HG02943 (cell line): ENCODE data around the gene CAPN15.

ENCODE experiments used
- ATAC-seq: cut with Tn5 transposase; IDR thresholded peaks from one replicate; pipeline ENCODE4 v1.9.1; 2021; ENCODE audit warnings: mild to moderate bottlenecking, low read depth, moderate library complexity; ENCODE audit not compliant: unreplicated experiment

Gene CAPN15

DNA sequence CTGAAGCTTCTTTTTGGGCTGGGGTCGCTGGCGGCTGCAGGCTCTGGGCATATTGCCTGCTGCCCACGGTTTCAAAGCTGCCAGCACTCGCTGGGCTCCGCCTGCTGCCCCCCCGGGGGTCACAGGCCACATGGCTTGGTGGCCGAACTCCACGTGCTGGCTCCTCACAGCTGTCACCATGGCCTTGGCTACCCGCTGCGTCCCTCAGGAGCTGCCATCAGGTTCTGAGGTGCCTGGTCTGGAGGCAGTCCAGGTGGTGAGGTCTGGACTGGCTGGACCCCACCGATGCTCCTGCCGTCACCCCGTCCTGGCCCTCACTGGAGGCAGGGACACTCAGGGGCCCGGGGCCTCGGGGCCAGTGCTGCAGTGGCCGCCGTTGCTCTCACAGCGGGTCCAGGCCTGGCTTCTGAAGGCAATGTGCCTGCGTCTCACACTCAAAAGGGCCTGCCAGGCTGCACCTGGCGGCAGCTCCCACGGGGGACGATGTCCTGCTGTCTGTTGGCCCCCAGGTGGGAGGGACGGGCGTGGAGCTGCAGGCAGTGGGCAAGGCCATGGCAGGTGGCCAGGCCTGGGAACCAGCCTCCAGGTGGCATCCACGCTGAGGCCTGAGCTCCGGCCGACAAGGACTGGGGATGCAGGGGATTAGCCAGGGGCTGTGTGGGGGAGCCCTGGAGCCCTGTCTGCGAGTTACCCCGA is 13.3 kb downstream of the CAPN15 start:
- ATAC-seq: no peak

GRCh38 chr16:543301-544164 is 16.0 kb downstream of the CAPN15 start:
- ATAC-seq: no peak

DNA sequence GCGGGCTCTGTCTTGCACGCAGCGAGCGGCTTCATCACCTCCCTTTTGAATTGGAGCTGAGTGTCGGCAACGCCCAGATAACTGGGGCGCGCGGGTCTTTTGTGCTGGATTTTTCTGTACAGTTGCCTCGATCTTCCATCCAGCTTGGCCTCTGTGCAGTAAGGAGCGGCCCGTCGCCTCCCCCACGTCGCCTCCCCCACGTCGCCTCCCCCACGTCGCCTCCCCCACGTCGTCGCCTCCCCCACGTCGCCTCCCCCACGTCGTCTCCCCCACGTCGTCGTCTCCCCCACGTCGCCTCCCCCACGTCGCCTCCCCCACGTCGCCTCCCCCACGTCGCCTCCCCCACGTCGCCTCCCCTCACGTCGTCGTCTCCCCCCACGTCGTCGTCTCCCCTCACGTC is 17.0 kb downstream of the CAPN15 start:
- ATAC-seq: no peak

DNA sequence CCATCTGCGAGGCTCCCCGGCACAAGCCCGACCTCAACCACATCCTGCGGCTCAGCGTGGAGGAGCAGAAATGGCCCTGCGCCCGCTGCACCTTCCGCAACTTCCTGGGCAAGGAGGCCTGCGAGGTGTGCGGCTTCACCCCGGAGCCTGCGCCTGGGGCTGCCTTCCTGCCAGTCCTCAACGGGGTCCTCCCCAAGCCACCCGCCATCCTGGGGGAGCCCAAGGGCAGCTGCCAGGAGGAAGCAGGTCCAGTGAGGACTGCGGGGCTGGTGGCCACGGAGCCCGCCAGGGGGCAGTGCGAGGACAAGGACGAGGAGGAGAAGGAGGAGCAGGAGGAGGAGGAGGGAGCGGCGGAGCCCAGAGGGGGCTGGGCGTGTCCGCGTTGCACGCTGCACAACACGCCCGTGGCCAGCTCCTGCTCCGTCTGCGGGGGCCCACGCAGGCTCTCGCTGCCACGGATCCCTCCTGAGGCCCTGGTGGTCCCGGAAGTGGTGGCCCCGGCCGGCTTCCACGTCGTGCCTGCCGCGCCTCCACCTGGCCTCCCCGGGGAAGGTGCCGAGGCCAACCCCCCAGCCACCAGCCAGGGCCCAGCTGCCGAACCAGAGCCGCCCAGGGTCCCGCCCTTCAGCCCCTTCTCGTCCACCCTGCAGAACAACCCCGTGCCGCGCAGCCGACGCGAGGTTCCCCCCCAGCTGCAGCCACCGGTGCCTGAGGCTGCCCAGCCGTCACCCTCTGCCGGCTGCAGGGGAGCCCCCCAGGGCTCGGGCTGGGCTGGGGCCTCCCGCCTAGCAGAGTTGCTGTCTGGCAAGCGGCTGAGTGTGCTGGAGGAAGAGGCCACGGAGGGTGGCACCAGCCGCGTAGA is 19.6 kb downstream of the CAPN15 start:
- no peak for ATAC-seq

DNA sequence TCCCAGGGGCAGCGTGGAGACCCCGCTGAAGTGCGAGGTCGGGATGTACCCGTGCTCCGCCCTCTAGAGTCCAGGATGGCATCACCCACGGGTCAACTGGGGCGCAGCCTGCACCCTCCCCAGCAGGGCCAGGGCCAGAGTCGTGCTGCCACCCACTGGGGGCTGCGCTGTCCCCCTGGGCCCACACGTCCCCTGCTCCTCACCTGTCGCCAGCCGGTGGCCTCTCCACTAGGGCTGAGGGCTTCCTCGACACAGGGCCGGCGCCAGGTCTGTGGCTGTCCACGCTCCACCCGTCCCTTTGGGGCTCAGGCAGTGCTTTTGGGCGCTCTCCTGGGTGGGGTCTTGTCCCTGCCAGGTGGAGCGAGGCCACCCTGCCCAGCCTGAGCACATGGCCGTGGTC is 21.1 kb downstream of the CAPN15 start:
- no peak for ATAC-seq

GRCh38 chr16:549544-550263 is 22.2 kb downstream of the CAPN15 start:
- no peak for ATAC-seq

DNA sequence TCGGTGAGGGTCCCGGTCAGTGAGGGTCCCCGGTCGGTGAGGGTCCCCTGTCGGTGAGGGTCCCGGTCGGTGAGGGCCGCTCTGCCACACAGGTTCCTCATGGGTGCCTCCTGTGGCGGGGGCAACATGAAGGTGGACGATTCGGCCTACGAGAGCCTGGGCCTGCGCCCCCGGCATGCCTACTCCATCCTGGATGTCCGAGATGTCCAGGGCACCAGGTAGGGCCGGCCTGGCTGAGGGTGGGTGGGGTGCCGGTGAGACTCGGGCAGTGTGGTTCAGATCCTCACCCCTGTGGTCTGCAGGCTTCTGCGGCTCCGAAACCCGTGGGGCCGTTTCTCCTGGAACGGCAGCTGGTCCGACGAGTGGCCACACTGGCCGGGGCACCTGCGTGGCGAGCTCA is 23.7 kb downstream of the CAPN15 start:
- ATAC-seq: no peak

- no peak for ATAC-seq
Observed at GRCh38 chr16:552171-552570, 24.7 kb downstream of the CAPN15 start.

DNA sequence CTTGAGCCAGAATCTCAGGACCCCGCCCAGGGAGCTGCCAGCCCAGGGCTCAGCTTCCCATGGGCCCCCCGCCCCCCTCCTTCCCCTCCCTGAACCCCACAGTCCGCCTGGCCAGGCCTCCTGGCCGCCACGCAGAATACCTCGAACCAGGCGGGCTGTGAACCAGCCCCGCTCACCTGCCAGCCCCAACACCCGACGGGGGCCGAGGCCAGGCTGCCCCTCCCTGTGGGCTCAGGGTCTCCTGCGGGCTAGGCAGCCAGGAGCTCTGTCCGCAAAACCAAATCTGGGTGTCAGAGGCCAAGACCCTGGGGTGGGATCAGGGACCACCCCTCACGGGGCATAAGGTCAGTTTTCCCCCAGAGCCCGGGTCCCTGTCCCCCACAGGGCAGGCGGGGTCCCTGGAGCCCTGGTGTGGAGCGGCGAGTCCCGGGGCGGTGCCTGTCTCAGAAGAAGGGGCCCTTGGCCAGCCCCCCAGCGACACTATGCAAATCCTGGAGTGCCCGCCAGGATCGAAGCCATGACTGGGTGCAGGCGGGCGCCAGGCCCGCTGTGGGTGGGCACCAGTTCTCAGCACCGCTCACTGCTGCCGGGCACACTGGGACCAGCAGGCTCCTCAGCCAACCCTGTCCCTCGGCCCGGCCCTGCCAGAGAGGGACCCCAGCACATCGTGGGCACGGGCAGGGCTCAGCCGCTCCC is 26.2 kb downstream of the CAPN15 start:
- no peak for ATAC-seq

- no peak for ATAC-seq
Observed at GRCh38 chr16:554297-554621, 26.7 kb downstream of the CAPN15 start.

DNA sequence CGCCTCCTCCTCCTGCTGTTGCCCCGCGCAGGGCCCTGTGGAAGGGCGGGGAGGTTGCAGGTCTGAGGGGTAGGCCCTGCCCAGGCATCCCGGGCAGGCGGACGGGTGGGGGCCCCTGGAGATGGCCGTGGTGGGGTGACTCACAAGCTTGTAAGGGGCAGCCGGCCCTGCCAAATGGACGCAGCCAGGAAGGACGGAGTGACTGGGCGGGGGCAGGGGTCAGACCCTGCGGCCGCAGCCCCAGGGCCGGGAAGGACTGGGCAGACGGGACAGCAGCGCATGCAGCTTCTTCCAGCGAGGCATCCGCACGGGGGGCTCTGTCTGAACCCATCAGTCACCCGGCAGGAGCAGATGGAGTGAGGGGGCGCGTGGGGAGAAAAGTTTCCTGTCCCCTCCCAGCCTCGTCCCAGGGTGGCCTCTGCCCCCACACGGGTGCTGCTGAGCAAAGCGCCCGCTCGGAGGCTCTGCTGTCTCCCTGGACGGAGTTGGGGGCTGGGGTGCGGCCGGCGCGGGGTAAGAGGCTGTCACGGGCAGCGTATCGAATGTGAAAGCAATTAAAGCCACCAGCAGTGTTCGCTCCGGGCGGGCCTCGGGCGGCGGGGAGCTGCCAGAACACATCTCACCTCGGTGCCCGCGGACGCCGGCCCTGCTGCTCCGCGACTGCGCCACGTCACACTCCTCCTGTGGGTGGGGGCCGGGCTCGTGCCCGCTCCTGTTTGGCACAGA is 27.3 kb downstream of the CAPN15 start:
- ATAC-seq: no peak

- no peak for ATAC-seq
Observed at GRCh38 chr16:555528-556473, 28.3 kb downstream of the CAPN15 start.

GRCh38 chr16:556474-557173 is 29.1 kb downstream of the CAPN15 start:
- no peak for ATAC-seq

GRCh38 chr16:557463-558297 is 30.2 kb downstream of the CAPN15 start:
- no peak for ATAC-seq

GRCh38 chr16:558298-559020 is 30.9 kb downstream of the CAPN15 start:
- ATAC-seq: no peak

- ATAC-seq: no peak
Observed at GRCh38 chr16:559021-559380, 31.5 kb downstream of the CAPN15 start.
